ENCODE results near the gene USP12.

GRCh38 chr13:27140060-27140459 lies 31.6 kb downstream of the USP12 start:
- TF ChIP-seq CTCF (IDR thresholded peaks at IDR 0.05) (no peak), POLR2A (IDR thresholded peaks at IDR 0.05) (no peak)

Data from tibial nerve (tissue), 3 donors.